Dermis blood vessel endothelial cell (primary cell): ENCODE results near the gene EYA4. TPM values are rescaled to one million over a fixed set of nuclear protein-coding genes. Genes with fewer than 3 reads are reported as not detected.

Experiments
- DNase-seq: peaks from one replicate; pipeline ENCODE4 v3.0.0; 2010
- total RNA-seq: library from RNA; depleted of rRNA; stranded (reverse); fragments of >200 nt; gene quantifications from 2 replicates; pipeline ENCODE4 v1.2.3, GENCODE V29; 2014

The EYA4 gene
- total RNA-seq, 1 donor from 2014 or later, result under 0.01 TPM

GRCh38 chr6:133289733-133290306 is 48.7 kb downstream of the EYA4 start:
- DNase-seq, result no peak

DNA sequence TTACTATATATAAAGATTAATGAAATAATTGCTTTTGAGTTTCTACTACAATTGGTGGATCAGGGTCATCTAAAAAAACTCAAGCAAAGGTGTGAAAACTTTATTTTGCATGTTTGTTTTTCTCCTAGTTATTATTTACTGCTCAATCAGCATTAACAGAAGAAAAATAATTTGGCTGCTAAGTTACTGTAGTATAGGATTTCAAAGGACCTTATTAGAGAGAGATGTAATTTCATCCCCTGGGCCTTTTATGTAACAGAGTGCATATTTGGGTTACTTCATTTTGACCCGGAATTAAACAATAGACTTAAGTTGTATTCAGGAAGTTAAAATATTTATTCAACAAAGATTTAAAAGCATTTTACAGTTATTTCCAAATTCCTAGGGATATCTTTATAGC is 49.8 kb downstream of the EYA4 start:
- DNase-seq, result no peak

DNA sequence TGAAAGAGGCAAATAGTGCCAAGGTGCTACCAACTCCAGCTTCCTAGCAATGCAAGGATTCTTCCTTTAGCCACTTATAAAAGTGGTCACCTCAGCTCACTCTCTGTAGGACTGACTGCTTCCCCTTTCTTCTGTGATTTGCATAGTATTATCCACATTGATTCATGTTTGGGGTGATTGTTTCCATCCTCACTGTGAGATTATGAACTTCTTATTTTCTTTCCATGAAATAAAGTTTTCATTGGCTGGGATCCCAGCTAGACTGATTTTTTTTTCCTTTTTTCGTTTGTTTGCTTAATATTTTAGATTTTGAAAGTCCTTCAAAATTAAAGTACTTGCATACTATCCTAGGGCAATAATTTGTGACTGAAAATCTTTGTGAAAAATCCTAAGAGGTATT is 50.5 kb downstream of the EYA4 start:
- no peak for DNase-seq

GRCh38 chr6:133297657-133298056 is 56.5 kb downstream of the EYA4 start:
- DNase-seq, result no peak

DNA sequence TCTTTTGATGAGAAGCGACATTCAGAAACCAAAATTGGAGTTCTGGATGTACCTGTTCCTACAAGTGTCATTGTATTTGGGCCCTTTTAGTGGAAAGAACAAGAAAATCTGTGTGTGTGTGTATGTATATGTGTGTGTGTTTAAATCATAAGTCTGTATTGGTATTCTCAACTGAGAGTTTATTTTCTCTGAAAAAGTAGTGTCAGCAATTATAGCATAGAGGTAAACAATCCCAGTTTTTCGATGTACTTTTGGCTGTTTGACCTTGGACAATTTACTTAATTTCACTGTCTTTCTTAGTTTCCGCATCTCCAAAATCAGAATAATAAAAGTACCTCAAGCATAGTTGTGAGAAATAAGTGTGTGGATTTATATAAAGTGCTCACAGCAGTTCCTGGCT is 57.2 kb downstream of the EYA4 start:
- DNase-seq, result no peak

DNA sequence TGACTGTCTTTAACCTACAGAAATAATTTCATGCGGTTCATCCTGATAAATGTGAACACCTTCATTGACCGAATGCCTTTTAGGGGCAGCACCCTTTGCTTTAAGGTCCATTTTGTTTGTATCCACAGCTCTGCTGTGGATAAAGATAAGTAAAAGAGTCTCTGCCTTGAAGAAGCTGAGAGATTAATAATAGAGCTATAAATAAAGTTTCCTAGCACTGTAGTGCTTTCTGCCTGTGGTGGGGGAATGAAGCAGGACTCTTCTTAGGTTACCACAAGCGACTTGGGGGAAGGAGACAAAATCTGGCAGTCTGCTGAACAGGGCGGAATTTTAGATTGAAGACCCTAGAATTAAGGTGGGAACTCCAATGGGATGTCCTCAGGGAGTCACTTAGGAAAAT is 57.6 kb downstream of the EYA4 start:
- DNase-seq, result no peak

DNA sequence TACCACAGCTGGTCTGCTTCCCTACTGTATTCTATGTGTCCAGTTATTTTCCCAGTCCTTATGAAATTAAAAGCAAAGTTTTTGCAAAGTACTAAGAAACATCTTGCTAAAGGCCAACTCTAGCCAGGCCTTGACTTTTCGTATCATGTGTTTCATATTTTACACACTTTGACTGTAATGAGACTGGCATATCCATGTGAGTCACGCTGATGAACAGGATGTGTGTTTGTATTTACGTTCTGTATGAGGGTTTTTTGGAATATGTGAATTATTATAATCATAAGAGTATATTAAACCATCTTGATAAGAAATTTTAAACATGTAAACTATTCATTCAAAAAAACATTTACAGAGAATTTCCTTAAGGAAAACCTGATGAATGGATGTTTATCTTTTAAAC is 59.7 kb downstream of the EYA4 start:
- DNase-seq, result no peak

DNA sequence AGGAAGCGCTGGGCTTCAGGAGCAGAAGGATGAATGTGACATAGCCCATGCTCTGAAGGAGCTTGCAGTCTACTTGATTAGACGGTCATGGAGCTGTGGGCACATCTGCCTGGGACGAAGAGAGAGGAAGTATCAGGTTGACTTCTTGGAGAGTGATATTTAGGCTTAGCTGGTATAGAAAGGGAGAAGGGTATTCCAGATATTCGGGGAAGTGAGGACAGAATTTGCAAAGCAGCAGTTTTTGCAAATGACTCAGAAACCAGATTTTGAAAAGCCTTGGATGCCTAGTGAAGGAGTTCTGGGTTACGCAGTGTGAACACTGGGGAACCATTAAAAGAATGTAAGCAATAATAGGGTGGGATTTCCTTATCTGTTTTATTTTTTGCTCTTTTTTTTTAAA is 60.7 kb downstream of the EYA4 start:
- no peak for DNase-seq

- DNase-seq, result no peak
These were observed 65.8 kb downstream of the EYA4 start for GRCh38 chr6:133306931-133307330.

DNA sequence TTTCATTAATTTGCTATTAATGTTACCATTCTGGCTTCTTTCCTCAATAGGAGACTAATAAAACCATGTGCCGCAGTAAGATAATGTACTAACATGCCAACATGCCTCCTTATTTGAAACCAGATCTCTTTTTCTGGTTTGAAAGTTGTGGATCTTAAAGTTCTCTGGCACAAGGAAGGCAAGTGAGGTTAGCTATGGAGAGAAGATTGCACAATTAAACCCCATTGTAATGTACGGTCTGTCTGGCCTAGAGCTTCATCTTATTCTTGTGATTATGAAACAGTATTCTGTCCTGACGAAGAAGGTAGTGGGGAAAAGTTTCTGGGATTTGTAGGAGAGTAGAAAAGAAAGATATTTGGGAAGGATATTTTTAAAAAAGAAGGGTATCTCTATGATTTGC is 68.4 kb downstream of the EYA4 start:
- DNase-seq, result no peak

- DNase-seq, result no peak
These were observed 70.8 kb downstream of the EYA4 start for GRCh38 chr6:133312006-133312405.

DNA sequence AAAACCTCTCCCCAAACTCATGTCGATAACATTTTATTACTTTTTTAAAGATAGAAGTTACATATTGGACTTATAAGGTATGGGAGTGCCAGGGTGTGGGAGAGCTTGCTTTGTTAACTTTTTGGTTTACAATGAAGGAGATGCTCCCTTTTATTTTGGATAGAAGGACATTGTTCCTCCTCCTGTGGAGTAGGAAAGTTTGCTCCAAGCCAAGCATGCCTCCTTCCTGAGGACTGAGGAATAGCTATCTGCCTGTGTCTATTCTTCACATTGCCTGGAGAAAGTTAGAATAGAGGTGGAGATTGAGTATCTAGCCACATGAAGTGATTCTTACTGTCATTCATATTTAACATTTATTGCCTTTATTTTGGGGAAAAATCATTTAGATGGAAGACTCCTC is 71.9 kb downstream of the EYA4 start:
- no peak for DNase-seq

GRCh38 chr6:133314947-133315346 is 73.8 kb downstream of the EYA4 start:
- no peak for DNase-seq

- no peak for DNase-seq
These were observed 74.7 kb downstream of the EYA4 start for GRCh38 chr6:133315811-133316210.

GRCh38 chr6:133317704-133318103 is 76.5 kb downstream of the EYA4 start:
- no peak for DNase-seq

GRCh38 chr6:133326584-133326983 is 85.4 kb downstream of the EYA4 start:
- no peak for DNase-seq

DNA sequence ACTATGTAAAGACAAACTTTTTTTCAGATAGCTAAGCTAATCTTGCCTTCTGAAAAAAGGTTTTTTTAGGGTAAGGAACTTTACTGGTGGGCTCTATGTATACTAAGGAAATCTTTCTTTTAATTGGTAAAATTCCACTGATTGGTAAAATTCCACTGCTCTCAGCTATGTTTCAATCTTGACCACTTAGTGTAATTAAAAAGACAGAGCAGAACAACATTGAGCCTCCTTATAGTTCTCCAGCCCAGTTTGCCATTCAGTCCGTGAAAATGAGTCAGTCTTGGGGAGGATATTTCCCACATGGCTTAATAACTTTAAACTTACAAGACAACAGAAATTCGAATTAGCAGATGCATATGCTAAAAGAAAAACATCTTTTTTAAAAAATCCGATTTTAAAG is 92.7 kb downstream of the EYA4 start:
- no peak for DNase-seq

- DNase-seq, result no peak
These were observed 96.2 kb downstream of the EYA4 start for GRCh38 chr6:133337308-133337707.

GRCh38 chr6:133339543-133340384 is 98.6 kb downstream of the EYA4 start:
- no peak for DNase-seq

DNA sequence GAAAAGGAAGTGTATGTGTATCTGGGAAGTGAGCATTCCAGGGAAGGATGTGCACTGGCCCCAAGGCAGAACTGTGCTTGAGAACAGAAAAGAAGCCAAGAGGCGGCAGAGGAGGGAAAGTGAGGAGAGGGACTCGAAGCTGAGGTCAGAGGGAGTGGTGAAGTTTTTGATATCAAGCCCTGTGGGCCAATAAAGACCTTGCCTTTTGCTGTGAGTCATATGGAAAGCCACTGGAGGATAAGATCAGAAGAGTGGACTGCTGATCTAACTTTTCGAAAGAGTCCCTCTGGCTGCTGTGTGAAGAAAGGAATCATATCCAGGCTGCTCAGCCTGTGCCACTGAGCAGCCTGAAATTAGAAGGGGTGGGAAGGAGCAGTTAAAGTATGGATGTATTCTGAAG is 99.4 kb downstream of the EYA4 start:
- no peak for DNase-seq

- DNase-seq, result no peak
These were observed 100.5 kb downstream of the EYA4 start for GRCh38 chr6:133341607-133342158.

GRCh38 chr6:133343220-133343619 is 102.1 kb downstream of the EYA4 start:
- DNase-seq, result no peak

- no peak for DNase-seq
These were observed 107.7 kb downstream of the EYA4 start for GRCh38 chr6:133348846-133349245.

DNA sequence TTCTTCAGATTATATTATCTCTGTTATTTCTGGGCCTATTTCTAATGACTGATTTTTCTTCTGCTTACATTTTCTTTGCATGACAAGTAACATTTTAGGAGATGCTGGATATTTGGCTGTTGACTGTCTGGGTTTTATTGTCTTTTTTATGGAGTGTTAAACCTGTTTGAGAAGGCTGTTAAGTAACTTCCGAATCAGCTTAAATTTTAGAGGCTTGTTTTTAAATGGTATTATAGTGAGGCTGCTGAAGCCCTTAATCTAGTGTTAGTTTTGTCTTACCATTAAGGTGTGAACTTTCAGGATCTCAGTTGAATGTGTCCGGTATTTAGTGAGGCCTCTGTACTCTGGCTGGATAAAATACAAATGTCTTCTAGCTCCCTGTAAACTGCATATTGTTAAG is 109.8 kb downstream of the EYA4 start:
- DNase-seq, result no peak
